CD4-positive, CD25-positive, alpha-beta regulatory T cell (primary cell): Measurements from ENCODE around the gene HSD17B1. TPM values are rescaled to one million over a fixed set of nuclear protein-coding genes. Genes with fewer than 3 reads are reported as not detected.
"Not testable (repeated sequence)": the region's sequence is repeated elsewhere in the genome, so short reads cannot be mapped to it uniquely, and the experiment has no call there.

Experiments used
- ATAC-seq, 2 donors: fragments of 150-1000 bp; cut with Tn5 transposase; one replicate each; pipeline ENCODE4 v1.10.0; 2021; ENCODE audit warnings: low read depth in 2 of 2, moderate number of reproducible peaks in 2 of 2, moderate library complexity in 1 of 2
- DNase-seq, 3 donors: peaks; one replicate each; pipeline versions ENCODE4 v3.0.0 to v3.0.0-alpha.2; 2012 to 2022; ENCODE audit warnings: mixed read lengths in 1 of 3
- H3K27ac ChIP-seq: one replicate; pipeline ENCODE4 v1.7.0; 2013; ENCODE audit warnings: mild to moderate bottlenecking, low read length; ENCODE audit not compliant: insufficient read depth, poor library complexity, severe bottlenecking
- H3K27me3 ChIP-seq: one replicate; pipeline ENCODE4 v1.7.0; 2013; ENCODE audit warnings: low read length; ENCODE audit not compliant: control insufficient read depth, insufficient read depth
- H3K36me3 ChIP-seq: one replicate; pipeline ENCODE4 v1.7.0; 2013; ENCODE audit warnings: mild to moderate bottlenecking, low read length, moderate library complexity; ENCODE audit not compliant: control insufficient read depth, insufficient read depth
- H3K4me1 ChIP-seq: 2 replicates; pipeline ENCODE4 v1.7.0; 2013; ENCODE audit warnings: mild to moderate bottlenecking, low read length; ENCODE audit not compliant: insufficient read depth, control insufficient read depth, poor library complexity, severe bottlenecking
- H3K4me3 ChIP-seq: one replicate; pipeline ENCODE4 v1.7.0; 2013; ENCODE audit warnings: low read depth, mild to moderate bottlenecking, low read length, moderate library complexity
- H3K9me3 ChIP-seq, 2 experiments: 1 replicate in 1 of 2; 2 replicates in 1 of 2; pipeline ENCODE4 v1.7.0; 2013; ENCODE audit warnings: low read length in 2 of 2, mild to moderate bottlenecking in 1 of 2, moderate library complexity in 1 of 2; ENCODE audit not compliant: control insufficient read depth in 2 of 2
- H3K27ac Mint-ChIP-seq, 3 donors: one replicate each; pipeline ENCODE4 v1.8.0; 2020 to 2022; ENCODE audit warnings: mild to moderate bottlenecking in 3 of 3, mixed read lengths in 3 of 3, moderate library complexity in 2 of 3
- H3K27me3 Mint-ChIP-seq: one replicate; pipeline ENCODE4 v1.8.0; 2022; ENCODE audit warnings: mild to moderate bottlenecking, mixed read lengths
- H3K36me3 Mint-ChIP-seq: one replicate; pipeline ENCODE4 v1.8.0; 2020; ENCODE audit warnings: mixed read lengths
- H3K4me1 Mint-ChIP-seq, 4 donors: one replicate each; pipeline ENCODE4 v1.8.0; 2020 to 2022; ENCODE audit warnings: mixed read lengths in 4 of 4, mild to moderate bottlenecking in 1 of 4
- H3K4me3 Mint-ChIP-seq, 4 donors: one replicate each; pipeline ENCODE4 v1.8.0; 2020 to 2022; ENCODE audit warnings: mild to moderate bottlenecking in 4 of 4, mixed read lengths in 4 of 4, moderate library complexity in 3 of 4
- H3K9me3 Mint-ChIP-seq, 7 donors: one replicate each; pipeline ENCODE4 v1.8.0; 2020 to 2022; ENCODE audit warnings: mixed read lengths in 7 of 7, mild to moderate bottlenecking in 3 of 7, moderate library complexity in 2 of 7
- polyA plus RNA-seq, 4 donors: library from polyadenylated mRNA; unstranded; fragments of 300-500 nt; fragmentation: Illumina TruSeq; gene quantifications; one replicate each; pipeline ENCODE4 v1.2.3, GENCODE V29; 2021
- total RNA-seq: library from RNA; stranded (reverse); gene quantifications from one replicate; pipeline ENCODE4 v1.2.3, GENCODE V29; 2022

Gene HSD17B1
- total and polyA plus RNA-seq, 5 donors from 2014 or later = 0.30 to 0.91 (median 0.62) TPM

DNA sequence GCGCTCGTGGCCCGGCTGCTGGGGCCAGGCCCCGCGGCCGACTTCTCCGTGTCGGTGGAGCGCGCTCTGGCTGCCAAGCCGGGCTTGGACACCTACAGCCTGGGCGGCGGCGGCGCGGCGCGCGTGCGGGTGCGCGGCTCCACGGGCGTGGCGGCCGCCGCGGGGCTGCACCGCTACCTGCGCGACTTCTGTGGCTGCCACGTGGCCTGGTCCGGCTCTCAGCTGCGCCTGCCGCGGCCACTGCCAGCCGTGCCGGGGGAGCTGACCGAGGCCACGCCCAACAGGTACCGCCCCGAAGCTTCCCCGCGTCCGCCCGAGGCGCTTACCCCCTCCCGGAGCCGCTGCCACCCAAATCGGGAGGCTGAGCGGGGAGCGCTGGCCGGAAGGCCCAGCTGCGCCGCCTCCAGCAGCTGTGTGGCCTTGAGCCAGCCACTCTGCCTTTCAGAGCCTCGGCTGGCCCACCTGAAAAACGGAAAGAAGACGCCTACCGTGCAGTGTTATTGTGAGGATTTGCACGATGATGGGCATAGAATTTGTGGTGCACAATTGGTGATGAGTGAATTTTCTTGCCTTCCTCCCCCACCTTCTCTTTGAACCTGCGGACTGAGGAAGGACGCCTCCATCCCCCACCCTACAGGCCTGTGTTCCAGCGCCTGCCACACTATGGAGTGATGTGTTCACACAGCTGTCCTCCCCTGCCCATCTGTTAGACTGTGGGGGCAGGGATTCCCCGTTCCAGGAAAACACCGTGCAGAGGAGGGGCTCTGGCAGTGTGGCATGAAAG, 16.2 kb upstream of the HSD17B1 start:
- Histone ChIP-seq H3K9me3 (no peaks in the 10 kb centered on the region), H3K27ac (peak overlapping the region; percentile 23), H3K4me1 (peaks cover 28% of the 10 kb centered on the region), H3K36me3 (no peaks in the 10 kb centered on the region), H3K27me3 (no peaks in the 10 kb centered on the region), H3K4me3 (peak overlapping the region; percentile 68)
- Mint-ChIP-seq H3K36me3 (peaks cover 8% of the 10 kb centered on the region), H3K4me3 (peak overlapping the region; percentile 71 to 92 (median 88)), H3K27ac (peak overlapping the region in 2 of 3 donors; percentile 63 to 94), H3K27me3 (peaks cover 9% of the 10 kb centered on the region), H3K9me3 (no peaks in the 10 kb centered on the region), H3K4me1 (peaks cover 3 to 42% (median 23%) of the 10 kb centered on the region in 4 donors)
- ATAC-seq (peak; percentile 59 to 71), DNase-seq (peak; percentile 59 to 84 (median 67))

DNA sequence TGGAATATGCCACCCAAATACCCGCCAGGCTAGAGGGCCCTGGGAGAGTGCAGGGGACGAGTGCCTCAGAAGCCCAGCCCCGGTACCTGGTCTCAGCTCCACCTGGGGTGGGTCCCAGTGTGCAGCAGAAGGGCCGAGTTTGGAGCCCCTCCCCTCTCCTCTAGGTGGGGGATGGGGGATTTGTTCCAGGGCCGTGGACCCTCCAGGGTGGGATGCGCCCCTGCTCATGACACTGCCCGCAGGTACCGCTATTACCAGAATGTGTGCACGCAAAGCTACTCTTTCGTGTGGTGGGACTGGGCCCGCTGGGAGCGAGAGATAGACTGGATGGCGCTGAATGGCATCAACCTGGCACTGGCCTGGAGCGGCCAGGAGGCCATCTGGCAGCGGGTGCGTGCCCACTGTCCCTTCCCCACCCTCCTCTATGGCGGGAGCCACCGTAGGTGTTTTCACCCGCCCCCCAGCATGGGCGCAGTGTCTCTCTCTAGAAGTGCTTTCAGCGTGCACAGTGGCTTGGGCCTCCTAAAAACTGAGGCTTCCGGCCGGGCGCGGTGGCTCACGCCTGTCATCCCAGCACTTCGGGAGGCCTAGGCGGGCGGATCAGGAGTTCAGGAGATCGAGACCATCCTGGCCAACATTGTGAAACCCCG, 15.4 kb upstream of the HSD17B1 start:
- peaks cover 24% of the 10 kb centered on the region for H3K4me1 ChIP-seq
- ATAC-seq = no peak
- H3K27me3 Mint-ChIP-seq = peaks cover 5% of the 10 kb centered on the region

DNA sequence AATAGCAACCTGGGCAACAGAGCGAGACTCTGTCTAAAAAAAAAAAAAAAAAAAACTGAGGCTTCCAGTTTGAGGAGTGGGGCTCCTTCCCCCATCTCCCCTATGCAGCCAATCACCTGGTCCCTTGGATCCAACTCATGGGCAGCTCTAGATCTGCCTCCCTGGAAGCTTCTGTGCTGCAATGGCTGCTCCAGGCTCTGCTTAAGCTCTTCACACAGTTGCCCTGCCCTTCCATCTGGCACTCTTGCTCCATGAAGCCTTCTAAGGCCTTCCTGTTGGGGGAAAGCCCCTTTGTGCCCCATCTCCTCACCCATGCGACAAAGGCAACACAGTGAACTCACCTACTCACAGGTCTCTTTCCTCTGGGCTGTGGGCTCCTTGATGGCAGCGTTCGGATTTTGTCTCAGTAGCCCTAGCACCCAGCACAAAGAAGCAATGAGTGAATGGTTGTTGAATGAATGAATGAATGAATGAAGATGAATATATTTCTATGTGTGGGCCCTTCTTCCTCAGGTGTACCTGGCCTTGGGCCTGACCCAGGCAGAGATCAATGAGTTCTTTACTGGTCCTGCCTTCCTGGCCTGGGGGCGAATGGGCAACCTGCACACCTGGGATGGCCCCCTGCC, 14.8 kb upstream of the HSD17B1 start:
- no peak overlapping the region for H3K27ac ChIP-seq
- peaks cover 8% of the 10 kb centered on the region for H3K36me3 Mint-ChIP-seq
- H3K36me3 ChIP-seq = no peaks in the 10 kb centered on the region
- ATAC-seq (no peak), DNase-seq (no peak)
- H3K4me1 Mint-ChIP-seq = peaks cover 0 to 39% (median 20%) of the 10 kb centered on the region in 4 donors
- no peaks in the 10 kb centered on the region for H3K9me3 Mint-ChIP-seq
- H3K4me3 Mint-ChIP-seq = peak overlapping the region; percentile 68 to 83 (median 78)
- no peaks in the 10 kb centered on the region for H3K9me3 ChIP-seq
- peaks cover 5% of the 10 kb centered on the region for H3K27me3 Mint-ChIP-seq
- no peaks in the 10 kb centered on the region for H3K27me3 ChIP-seq
- H3K4me1 ChIP-seq = peaks cover 24% of the 10 kb centered on the region
- H3K4me3 ChIP-seq = no peak overlapping the region
- peak overlapping the region in 2 of 3 donors; percentile 60 to 74 for H3K27ac Mint-ChIP-seq

More for the DNA sequence above, 15.4 kb upstream of the HSD17B1 start:
- no peak for DNase-seq
- Histone ChIP-seq H3K27ac (no peak overlapping the region), H3K4me3 (peak overlapping the region; percentile 68), H3K27me3 (no peaks in the 10 kb centered on the region), H3K36me3 (no peaks in the 10 kb centered on the region), H3K9me3 (no peaks in the 10 kb centered on the region)
- H3K4me3 Mint-ChIP-seq = peak overlapping the region; percentile 71 to 92 (median 88)
- peaks cover 8% of the 10 kb centered on the region for H3K36me3 Mint-ChIP-seq
- no peaks in the 10 kb centered on the region for H3K9me3 Mint-ChIP-seq
- H3K4me1 Mint-ChIP-seq = peaks cover 0 to 39% (median 20%) of the 10 kb centered on the region in 4 donors
- H3K27ac Mint-ChIP-seq = peak overlapping the region in 1 of 3 donors; percentile 94

DNA sequence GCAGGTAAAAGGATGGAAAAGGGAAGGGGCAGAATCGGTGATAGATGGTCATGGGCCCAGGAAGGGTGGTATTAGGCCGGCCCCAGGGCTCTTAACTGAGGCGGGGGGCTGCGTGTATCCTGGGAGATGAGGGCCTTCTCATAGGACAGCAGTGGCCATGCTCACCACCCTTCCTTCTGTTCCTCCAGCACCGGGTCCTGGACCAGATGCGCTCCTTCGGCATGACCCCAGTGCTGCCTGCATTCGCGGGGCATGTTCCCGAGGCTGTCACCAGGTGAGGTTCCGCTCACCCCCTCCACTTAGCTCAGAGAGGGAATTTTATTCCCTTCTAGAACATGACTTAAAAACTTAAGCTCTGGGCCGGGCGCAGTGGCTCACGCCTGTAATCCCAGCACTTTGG, 14.2 kb upstream of the HSD17B1 start:
- H3K4me1 ChIP-seq = peaks cover 24% of the 10 kb centered on the region
- Mint-ChIP-seq H3K9me3 (no peaks in the 10 kb centered on the region), H3K27ac (no peak overlapping the region), H3K4me1 (peaks cover 0 to 37% (median 20%) of the 10 kb centered on the region in 4 donors), H3K4me3 (peak overlapping the region in 3 of 4 donors; percentile 58 to 83 (median 68)), H3K36me3 (peaks cover 8% of the 10 kb centered on the region), H3K27me3 (peaks cover 5% of the 10 kb centered on the region)
- ATAC-seq (no peak), DNase-seq (no peak)
- no peaks in the 10 kb centered on the region for H3K9me3 ChIP-seq
- H3K27me3 ChIP-seq = no peaks in the 10 kb centered on the region
- H3K36me3 ChIP-seq = no peaks in the 10 kb centered on the region
- no peak overlapping the region for H3K27ac ChIP-seq
- H3K4me3 ChIP-seq = no peak overlapping the region

DNA sequence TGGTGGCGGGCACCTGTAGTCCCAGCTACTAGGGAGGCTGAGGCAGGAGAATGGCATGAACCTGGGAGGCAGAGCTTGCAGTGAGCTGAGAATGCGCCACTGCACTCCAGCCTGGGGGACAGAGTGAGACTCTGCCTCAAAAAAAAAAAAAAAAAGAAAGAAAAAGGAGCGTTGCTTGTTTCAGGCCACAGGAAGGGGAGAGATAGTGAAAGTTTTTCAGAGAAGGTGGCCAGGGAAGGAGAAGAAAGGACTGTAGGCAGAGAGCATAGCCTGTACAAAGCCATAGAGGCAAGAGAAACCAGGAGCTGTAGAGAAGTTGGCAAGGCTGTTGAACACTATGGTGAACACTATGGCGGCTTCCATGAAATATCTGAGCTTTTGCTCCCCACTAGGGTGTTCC, 12.2 kb upstream of the HSD17B1 start:
- peaks cover 24% of the 10 kb centered on the region for H3K4me1 ChIP-seq
- H3K36me3 ChIP-seq, DNase-seq, H3K9me3 ChIP-seq, H3K27me3 ChIP-seq, H3K27me3 Mint-ChIP-seq, H3K27ac ChIP-seq, H3K36me3 Mint-ChIP-seq, H3K9me3 Mint-ChIP-seq, ATAC-seq, H3K4me3 ChIP-seq: not testable (repeated sequence)
- Mint-ChIP-seq H3K4me3 (peak overlapping the region in 1 of 4 donors; percentile 70), H3K27ac (peak overlapping the region in 1 of 3 donors; percentile 43), H3K4me1 (peaks cover 0 to 32% (median 17%) of the 10 kb centered on the region in 4 donors)

DNA sequence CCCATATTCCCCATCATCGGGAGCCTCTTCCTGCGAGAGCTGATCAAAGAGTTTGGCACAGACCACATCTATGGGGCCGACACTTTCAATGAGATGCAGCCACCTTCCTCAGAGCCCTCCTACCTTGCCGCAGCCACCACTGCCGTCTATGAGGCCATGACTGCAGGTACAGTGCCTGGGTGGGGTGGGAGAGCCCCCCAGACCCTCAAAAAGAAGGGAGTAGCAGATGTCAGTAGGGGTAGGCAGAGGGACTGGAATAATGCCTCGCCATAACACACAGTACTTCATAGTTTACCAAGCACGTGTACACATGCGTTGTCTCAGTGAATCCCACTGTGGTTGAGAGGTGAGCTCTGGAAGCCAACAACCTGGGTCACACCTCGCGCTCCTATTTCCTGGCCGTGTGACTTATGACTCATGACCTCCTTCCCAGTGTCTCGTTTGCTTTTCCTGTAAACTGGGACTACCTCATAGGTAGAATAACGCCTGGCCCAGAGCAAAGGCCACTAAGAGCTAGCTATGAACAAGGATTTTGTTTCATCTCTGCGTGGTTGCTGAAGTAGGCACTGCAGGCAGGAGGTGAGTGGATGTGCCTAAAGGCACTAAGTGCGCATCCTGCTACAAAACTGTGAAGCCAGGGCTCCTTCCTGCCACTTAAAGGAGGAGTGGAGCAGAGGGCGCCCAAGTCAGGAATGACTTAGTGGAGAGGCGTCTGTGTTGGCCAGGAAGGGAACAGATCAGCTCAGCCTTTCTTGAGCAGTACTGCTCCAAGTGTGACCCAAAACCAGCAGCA, 11.5 kb upstream of the HSD17B1 start:
- Mint-ChIP-seq H3K9me3 (no peaks in the 10 kb centered on the region), H3K27me3 (no peaks in the 10 kb centered on the region), H3K4me3 (peak overlapping the region in 2 of 4 donors; percentile 8 to 70), H3K27ac (peak overlapping the region in 2 of 3 donors; percentile 13 to 43), H3K4me1 (peaks cover 0 to 29% (median 14%) of the 10 kb centered on the region in 4 donors), H3K36me3 (peaks cover 8% of the 10 kb centered on the region)
- H3K4me3 ChIP-seq = no peak overlapping the region
- no peaks in the 10 kb centered on the region for H3K36me3 ChIP-seq
- no peak for ATAC-seq
- no peaks in the 10 kb centered on the region for H3K9me3 ChIP-seq
- no peak for DNase-seq
- H3K4me1 ChIP-seq = peaks cover 20% of the 10 kb centered on the region
- H3K27me3 ChIP-seq = no peaks in the 10 kb centered on the region
- no peak overlapping the region for H3K27ac ChIP-seq
